ENCODE measurements around the gene CSTPP1.

Gene CSTPP1

GRCh38 chr11:47137476-47137875 lies 200.9 kb downstream of the CSTPP1 start:
- DNase-seq, result no peak

- DNase-seq, result no peak
Measured at GRCh38 chr11:47139878-47140277, 203.3 kb downstream of the CSTPP1 start.

- DNase-seq, result peak; percentile 66
Measured at GRCh38 chr11:47143322-47143721, 206.8 kb downstream of the CSTPP1 start.

DNA sequence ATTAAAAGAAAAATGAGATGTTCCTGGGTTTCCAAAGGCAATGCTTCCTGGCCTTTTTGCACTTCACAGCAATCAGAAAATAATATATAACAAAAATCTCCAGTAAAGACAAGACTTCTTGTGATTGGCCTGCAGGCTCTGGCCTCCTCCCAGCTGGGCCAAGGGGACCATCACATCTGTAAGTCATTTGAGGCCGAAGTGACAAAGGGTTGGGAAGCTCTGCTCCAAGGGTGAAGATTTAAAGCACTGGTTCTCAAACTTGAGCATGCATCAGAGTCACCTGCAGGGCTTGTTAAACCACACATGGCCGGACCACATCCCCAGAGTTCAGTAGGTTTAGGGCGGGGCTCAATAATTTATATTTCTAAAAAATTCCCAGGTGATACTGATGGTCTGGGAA lies 208.0 kb downstream of the CSTPP1 start:
- no peak for DNase-seq

- DNase-seq, result no peak
Measured at GRCh38 chr11:47147250-47147649, 210.7 kb downstream of the CSTPP1 start.

DNA sequence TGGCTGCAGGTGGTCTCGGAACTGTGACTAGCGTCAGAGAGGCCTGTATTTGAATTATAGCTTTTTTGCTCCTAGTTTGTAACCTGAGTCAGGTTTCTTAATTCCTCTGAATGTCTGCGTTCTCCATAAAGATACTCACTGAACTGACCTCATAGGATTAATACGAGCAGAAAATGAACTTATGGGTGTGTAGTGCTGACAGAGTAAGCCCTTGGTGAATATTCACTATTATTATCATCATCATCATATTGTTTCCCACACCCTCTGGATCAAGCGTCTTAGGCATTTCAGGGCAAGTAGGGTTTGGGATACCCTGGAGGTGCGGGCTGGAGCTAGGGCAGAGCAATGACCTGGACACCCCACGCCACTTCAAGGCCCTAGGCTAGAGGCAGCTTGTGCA lies 211.1 kb downstream of the CSTPP1 start:
- DNase-seq, result no peak

DNA sequence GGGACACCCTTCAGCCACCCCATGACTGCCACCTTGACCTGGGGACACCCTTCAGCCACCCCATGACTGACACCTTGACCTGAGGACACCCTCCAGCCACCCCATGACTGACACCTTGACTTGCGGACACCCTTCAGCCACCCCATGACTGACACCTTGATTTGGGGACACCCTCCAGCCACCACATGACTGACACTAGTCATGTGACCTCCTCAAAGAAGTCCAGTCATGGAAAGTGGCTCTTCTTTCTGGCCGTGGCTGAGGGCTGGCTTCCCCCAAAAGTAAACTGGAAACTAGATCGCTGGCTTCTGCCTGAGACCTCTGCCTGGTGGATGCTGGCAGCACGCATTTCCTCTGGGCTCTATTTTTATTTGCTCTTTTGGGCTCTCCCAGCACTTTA lies 211.7 kb downstream of the CSTPP1 start:
- no peak for DNase-seq

GRCh38 chr11:47148903-47149531 lies 212.5 kb downstream of the CSTPP1 start:
- DNase-seq, result no peak

DNA sequence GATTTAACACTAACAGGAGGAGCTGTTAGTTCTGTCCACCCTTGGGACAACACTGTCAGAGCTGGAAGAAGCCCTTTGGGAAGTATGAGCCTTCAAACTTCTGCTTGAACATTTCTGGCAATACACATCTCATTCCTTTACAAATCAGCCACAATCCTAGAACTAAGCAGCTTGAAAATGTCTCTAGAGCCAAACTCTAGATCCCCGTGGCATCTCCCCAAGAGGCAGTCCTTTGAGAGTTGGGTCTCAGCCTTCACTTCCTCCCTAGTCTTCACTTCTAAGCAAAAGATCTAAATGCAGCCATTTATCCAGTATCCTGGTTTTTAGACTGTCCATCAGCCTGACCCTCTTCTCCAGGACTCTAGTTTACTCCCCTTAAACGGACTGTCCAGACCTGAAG lies 213.2 kb downstream of the CSTPP1 start:
- DNase-seq, result no peak

- no peak for DNase-seq
Measured at GRCh38 chr11:47152126-47152952, 215.8 kb downstream of the CSTPP1 start.

DNA sequence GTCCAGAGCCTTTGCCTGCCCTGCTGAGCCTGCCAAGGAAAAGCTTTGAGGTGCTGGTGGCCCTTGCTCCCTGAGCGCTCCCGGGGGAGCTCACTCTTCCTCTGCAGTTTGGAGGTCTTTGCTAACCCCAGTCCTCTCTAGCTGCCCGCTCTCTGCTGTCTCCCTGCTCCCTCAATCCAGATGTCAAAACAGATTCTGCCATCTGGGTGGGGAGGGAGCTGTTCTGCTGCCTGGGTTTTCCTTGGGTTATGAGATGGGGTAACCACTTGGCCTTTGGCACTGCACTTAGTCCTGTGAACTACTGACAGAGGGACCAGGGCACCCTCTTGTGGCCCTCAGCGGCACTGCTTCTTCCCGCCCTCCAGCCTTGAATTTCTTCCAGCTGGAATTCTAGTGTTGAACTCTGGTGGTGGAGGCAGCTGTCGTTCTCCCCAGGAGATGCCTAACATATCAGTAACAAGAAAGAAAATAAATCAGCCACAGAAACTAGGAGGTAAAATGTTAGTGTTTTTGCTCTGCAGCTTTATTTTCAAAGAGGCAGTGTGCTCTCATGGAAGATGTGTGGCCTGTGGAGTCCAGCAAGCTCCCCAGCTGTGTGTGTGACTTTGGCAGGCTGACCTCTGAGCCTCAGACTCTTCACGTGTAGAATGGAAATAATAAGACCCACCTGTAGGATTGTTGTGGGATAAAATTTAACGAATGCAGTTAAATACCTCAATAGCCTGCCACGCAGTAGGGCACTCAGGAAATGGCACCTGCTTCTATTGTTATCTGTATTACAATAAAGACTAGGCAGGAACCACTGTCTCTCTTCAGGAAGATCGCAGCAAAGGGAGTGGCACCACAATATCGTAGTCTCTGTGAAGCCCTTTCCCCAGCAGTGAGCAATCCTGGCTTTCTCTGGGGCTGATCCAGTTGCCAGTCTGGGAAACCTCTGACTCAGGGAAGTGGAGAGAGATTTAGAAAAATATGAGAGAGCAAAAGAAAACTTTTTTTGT lies 216.7 kb downstream of the CSTPP1 start:
- peak; percentile 78 for DNase-seq

- no peak for DNase-seq
Measured at GRCh38 chr11:47154616-47155570, 218.3 kb downstream of the CSTPP1 start.

DNA sequence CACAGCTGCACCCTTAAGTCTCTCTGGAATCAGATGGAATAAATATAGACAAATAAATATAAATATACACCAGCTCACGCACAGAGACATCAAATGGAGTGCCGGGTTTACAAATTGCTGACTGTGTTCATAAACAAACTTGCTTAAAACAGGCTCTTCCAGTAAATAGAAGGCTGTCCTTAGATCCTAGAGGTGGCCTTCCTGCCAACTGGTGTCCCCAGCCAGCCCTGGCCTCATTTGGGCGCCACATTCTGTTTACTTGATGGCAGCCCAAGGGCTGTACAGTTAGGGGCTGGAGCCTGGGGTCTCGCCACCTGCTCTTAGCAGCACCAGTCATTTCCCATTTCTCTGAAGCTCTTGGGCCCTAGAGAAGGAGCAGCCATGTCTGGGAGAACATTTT lies 219.3 kb downstream of the CSTPP1 start:
- DNase-seq, result no peak

- DNase-seq, result no peak
Measured at GRCh38 chr11:47156333-47156732, 219.8 kb downstream of the CSTPP1 start.

DNA sequence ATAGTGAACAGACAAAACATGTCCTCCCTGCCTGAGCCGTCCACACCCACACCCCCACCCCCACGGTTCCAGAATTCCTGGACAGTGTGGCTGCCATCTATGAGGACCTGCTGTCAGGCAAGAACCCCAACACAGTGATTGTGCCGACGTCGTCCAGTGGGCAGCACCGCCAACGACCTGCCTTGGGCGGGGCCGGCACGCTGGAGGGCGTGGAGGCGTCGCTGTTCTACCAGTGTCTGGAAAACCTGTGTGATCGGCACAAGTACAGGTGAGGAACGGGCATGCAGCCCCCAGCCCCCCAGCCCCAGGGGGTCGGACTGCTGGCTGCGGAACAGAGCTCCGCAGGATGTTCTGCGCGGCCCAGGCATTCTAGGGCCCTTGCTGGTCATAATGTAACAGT lies 220.4 kb downstream of the CSTPP1 start:
- no peak for DNase-seq

DNA sequence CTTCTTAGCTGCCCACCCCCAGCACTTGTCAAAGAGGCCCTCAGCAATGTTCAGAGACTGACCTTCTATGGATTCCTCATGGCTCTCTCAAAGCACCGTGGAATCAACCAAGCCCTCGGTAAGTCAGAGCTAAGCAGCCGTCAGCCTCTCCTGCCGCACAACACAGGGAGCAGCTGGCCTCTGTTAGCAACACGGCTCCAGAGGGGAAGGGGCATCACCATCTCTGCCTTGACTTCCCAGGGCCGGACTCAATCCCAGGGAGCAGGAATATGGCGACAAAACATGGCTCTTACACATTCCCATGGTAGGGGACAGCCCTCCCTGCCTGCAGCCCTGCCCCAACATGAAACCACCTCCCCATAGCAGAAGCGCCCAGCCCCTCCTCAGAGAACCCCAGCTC lies 221.2 kb downstream of the CSTPP1 start:
- no peak for DNase-seq

DNA sequence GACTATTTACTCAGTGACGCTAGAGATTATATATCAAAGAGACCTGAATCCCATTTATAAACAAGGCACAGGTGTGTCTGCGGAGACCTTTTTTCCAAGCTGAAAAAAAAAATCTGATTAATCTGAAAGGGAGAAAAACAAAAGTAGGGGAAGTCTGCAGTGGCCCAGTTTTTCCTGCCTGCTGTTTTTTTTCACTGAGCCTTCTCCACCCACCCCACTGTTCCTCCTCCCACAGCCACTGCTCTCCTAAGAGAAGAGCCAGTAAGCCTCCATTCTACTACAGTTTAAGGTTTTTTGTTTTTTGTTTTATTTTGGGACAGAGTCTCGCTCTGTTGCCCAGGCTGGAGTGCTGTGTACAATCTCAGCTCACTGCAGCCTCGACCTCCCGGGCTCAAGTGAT lies 221.7 kb downstream of the CSTPP1 start:
- no peak for DNase-seq

GRCh38 chr11:47160753-47161133 lies 224.2 kb downstream of the CSTPP1 start:
- DNase-seq, result no peak

GRCh38 chr11:47161134-47161854 lies 224.7 kb downstream of the CSTPP1 start:
- DNase-seq, result peak; percentile 70

GRCh38 chr11:47161890-47162289 lies 225.3 kb downstream of the CSTPP1 start:
- no peak for DNase-seq

GRCh38 chr11:47162426-47162825 lies 225.9 kb downstream of the CSTPP1 start:
- no peak for DNase-seq
